ENCODE measurements around the gene PMIS2.
"Not testable (repeated sequence)": the region's sequence is repeated elsewhere in the genome, so short reads cannot be mapped to it uniquely, and the experiment has no call there.

The PMIS2 gene

DNA sequence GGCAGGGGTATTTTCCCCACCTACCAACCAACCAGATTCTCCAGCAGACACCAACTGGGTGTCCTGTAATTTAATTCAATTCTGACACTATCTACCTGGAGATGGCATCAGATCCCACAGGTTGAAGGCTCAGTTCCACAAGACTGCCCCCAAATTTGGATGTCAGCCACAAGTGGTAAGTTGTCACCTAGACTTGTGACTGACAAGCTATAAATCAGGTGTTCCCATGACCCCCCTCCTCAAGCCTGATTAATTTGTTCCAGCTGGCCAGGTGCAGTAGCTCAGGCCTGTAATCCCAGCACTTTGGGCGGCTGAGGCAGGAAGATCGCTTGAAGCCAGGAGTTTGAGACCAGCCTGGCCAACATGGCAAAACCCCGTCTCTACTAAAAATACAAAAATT is 16.0 kb downstream of the PMIS2 start:
- Histone ChIP-seq H3K9ac (ENCODE audit: low read depth, low read length) (no peak overlapping the region), H3K4me1 (ENCODE audit: insufficient read depth, low read length) (no peaks in the 10 kb centered on the region), H3K9me3 (ENCODE audit: insufficient read depth, low read depth, low read length) (no peaks in the 10 kb centered on the region), H3K27ac (ENCODE audit: low read length) (no peak overlapping the region), H3K36me3 (ENCODE audit: insufficient read depth, low read depth, low read length) (no peaks in the 10 kb centered on the region), H3K27me3 (ENCODE audit: insufficient read depth, low read length) (no peaks in the 10 kb centered on the region; the same call in 1 of the 2 replicates), H3K4me3 (ENCODE audit: low read length) (no peak overlapping the region)

DNA sequence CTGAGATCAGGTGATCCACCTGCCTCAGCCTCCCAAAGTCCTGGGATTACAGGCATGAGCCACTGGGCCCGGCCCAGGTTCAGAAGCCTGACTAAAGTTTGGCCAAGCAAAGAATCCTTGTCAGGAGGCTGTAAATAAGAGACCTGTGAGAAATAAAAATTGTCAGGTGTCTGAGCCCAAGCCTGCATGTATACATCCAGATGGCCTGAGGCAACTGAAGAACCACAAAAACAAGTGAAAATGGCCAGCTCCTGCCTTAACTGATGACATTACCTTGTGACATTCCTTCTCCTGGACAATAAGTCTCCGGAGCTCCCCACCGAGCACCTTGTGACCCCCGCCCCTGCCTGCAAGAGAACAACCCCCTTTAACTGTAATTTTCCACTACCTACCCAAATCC is 18.5 kb downstream of the PMIS2 start:
- H3K9me3 ChIP-seq (ENCODE audit: insufficient read depth, low read depth, low read length); H3K27me3 ChIP-seq (ENCODE audit: insufficient read depth, low read length); H3K4me1 ChIP-seq (ENCODE audit: insufficient read depth, low read length); H3K4me3 ChIP-seq (ENCODE audit: low read length); H3K27ac ChIP-seq (ENCODE audit: low read length); H3K9ac ChIP-seq (ENCODE audit: low read depth, low read length); H3K36me3 ChIP-seq (ENCODE audit: insufficient read depth, low read depth, low read length): not testable (repeated sequence)

DNA sequence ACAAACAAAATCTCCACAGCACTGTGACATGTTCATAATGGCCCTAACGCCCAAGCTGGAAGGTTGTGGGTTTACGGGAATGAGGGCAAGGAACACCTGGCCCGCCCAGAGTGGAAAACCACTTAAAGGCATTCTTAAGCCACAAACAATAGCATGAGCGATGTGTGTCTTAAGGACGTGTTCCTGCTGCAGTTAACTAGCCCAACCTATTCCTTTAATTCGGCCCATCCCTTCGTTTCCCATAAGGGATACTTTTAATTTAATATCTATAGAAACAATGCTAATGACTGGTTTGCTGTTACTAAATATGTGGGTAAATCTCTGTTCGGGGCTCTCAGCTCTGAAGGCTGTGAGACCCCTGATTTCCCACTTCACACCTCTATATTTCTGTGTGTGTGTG is 21.2 kb downstream of the PMIS2 start:
- H3K27ac ChIP-seq (ENCODE audit: low read length); H3K9me3 ChIP-seq (ENCODE audit: insufficient read depth, low read depth, low read length); H3K4me1 ChIP-seq (ENCODE audit: insufficient read depth, low read length); H3K4me3 ChIP-seq (ENCODE audit: low read length); H3K36me3 ChIP-seq (ENCODE audit: insufficient read depth, low read depth, low read length); H3K9ac ChIP-seq (ENCODE audit: low read depth, low read length); H3K27me3 ChIP-seq (ENCODE audit: insufficient read depth, low read length): not testable (repeated sequence)

DNA sequence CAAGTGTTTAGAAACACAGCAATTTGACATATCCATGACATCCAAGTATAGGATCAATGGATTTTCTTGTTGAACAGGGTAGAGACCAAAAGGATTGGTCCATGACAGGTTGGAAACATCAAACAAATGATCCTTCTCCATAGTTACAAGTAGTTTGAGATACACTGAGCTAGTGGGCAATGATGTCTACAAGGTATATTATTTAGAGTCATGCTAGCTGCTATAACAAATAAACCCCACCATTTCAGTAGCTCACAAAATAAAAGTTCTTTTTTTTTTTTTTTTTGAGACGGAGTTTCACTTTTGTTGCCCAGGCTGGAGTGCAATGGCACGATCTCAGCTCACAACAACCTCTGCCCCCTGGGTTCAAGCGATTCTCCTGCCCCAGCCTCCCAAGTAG is 21.7 kb downstream of the PMIS2 start:
- no peak overlapping the region for H3K27ac ChIP-seq (ENCODE audit: low read length)
- H3K9ac ChIP-seq (ENCODE audit: low read depth, low read length), result no peak overlapping the region
- 0 out of 2 replicates have a peak, but pooled peaks cover 3% of the 10 kb centered on the region for H3K4me1 ChIP-seq (ENCODE audit: insufficient read depth, low read length)
- no peak overlapping the region for H3K4me3 ChIP-seq (ENCODE audit: low read length)
- H3K27me3 ChIP-seq (ENCODE audit: insufficient read depth, low read length), result peaks cover 8% of the 10 kb centered on the region
- peaks cover 6% of the 10 kb centered on the region for H3K9me3 ChIP-seq (ENCODE audit: insufficient read depth, low read depth, low read length)
- H3K36me3 ChIP-seq (ENCODE audit: insufficient read depth, low read depth, low read length), result no peaks in the 10 kb centered on the region

DNA sequence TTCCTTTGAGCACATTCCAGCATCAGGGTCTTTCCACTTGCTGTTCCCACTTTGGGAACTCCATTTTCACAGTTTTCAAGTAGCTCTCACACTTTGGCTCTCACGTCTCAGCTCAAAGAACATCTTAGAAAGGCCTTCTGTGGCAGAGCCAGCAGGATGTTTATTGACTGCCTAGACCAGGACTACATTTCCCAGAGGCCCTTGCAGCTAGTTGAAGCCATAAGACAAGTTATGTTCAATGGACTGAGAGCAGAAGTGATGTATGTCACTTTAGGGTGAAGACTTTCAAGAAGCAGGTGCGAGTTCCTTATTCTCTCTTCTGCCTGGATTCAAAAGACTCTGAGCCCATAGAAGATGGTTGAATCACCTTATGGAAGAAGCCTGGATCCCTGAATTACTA is 22.3 kb downstream of the PMIS2 start:
- Histone ChIP-seq H3K9me3 (ENCODE audit: insufficient read depth, low read depth, low read length) (peaks cover 6% of the 10 kb centered on the region), H3K9ac (ENCODE audit: low read depth, low read length) (no peak overlapping the region), H3K4me3 (ENCODE audit: low read length) (no peak overlapping the region), H3K36me3 (ENCODE audit: insufficient read depth, low read depth, low read length) (no peaks in the 10 kb centered on the region), H3K27me3 (ENCODE audit: insufficient read depth, low read length) (peaks cover 8% of the 10 kb centered on the region), H3K27ac (ENCODE audit: low read length) (no peak overlapping the region), H3K4me1 (ENCODE audit: insufficient read depth, low read length) (0 out of 2 replicates have a peak, but pooled peaks cover 3% of the 10 kb centered on the region)

DNA sequence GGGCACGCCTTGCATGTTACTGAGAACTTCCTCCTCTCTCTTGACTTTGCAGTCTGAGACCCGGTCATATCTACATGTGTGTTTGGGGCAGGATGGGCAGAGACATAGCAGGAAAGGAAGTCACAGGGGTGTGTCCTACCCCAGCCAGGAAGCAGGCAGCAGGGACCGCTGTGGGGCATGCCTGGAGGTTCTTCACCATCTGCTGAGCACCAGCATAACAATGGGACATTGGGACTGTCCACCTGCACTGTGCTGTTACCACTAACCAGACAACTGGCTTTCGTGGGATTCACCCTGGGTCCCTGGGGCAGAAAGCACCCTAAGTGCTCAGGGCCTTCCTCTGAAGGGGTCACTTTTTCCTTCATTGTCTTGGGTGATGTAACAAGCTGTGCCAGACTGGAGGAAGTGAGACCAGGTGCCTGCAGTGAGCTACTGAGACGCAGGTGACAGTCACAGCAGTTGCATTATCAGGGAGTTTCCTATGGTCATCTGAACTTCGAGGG is 23.9 kb downstream of the PMIS2 start:
- no peak overlapping the region for H3K4me3 ChIP-seq (ENCODE audit: low read length)
- peaks cover 4% of the 10 kb centered on the region; the same call in 1 of the 2 replicates for H3K36me3 ChIP-seq (ENCODE audit: insufficient read depth, low read depth, low read length)
- peaks cover 8% of the 10 kb centered on the region for H3K27me3 ChIP-seq (ENCODE audit: insufficient read depth, low read length)
- no peak overlapping the region for H3K9ac ChIP-seq (ENCODE audit: low read depth, low read length)
- peaks cover 6% of the 10 kb centered on the region for H3K9me3 ChIP-seq (ENCODE audit: insufficient read depth, low read depth, low read length)
- no peak overlapping the region for H3K27ac ChIP-seq (ENCODE audit: low read length)
- H3K4me1 ChIP-seq (ENCODE audit: insufficient read depth, low read length), result 0 out of 2 replicates have a peak, but pooled peaks cover 3% of the 10 kb centered on the region

DNA sequence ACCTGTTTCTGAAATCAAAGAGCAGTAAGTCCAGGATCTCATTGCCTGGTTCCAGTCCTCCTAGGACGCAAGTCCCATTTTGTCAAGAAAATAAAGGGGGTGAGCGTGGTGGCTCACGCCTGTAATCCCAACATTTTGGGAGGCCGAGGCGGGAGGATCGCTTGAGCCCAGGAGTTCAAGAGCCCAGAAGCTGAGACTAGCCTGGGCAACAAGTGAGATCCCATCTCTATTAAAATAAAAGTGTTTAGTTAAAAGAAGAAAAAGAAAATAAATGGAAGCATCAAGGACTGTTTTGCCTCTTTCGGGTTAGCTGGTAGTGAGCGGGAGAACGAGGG is 26.2 kb downstream of the PMIS2 start:
- H3K4me3 ChIP-seq (ENCODE audit: low read length), result peak overlapping the region; percentile 84
- 0 out of 2 replicates have a peak, but pooled peaks cover 3% of the 10 kb centered on the region for H3K4me1 ChIP-seq (ENCODE audit: insufficient read depth, low read length)
- H3K9ac ChIP-seq (ENCODE audit: low read depth, low read length), result no peak overlapping the region; the same call in 1 of the 2 replicates
- H3K9me3 ChIP-seq (ENCODE audit: insufficient read depth, low read depth, low read length), result peaks cover 6% of the 10 kb centered on the region
- peaks cover 8% of the 10 kb centered on the region for H3K27me3 ChIP-seq (ENCODE audit: insufficient read depth, low read length)
- no peak overlapping the region for H3K27ac ChIP-seq (ENCODE audit: low read length)
- peaks cover 24% of the 10 kb centered on the region for H3K36me3 ChIP-seq (ENCODE audit: insufficient read depth, low read depth, low read length)

DNA sequence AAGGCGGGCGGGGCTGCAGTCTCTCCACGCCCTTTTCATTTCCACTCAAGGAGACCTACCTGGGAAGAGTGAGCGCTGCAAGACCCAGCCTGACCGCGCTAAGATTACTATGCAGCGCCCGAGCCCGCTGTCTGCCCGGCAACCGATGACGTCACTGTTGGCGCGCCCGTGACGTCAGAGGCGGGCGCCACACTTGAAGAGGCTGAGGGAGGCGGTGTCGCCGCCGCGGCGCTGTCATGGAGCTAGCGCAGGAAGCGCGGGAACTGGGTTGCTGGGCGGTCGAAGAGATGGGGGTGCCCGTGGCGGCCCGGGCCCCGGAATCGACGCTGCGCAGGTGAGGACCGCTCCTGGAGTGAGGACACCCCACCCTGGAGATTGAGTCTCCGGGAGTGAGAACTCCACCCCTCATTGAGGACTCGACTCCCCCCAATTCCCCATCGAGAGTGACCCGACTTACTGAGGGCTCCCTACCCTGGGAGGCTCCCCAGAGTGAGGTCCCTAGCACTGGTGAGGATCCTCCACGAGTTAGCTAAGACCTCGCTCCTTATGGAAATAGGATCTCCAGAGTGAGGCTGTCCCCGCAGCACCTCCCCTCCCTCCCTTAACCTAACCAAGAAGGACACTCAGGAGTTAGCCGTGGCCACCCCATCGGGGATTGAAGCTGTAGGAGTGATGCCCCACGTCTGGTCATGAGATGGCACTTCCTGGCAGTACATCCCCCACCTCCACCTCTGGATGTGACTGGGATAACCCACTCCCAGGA is 26.8 kb downstream of the PMIS2 start, which contains the start of gene HAUS5:
TSS of gene HAUS5 (plus strand) at position 177 of the 763 bp plus-strand sequence. CDS start at position 237, 60 bp downstream.
- Histone ChIP-seq H3K9ac (ENCODE audit: low read depth, low read length) (peak within 1 kb of the TSS; percentile 94), H3K27me3 (ENCODE audit: insufficient read depth, low read length) (peaks cover 8% of the 10 kb centered on the region), H3K36me3 (ENCODE audit: insufficient read depth, low read depth, low read length) (peaks cover 29% of the 10 kb centered on the region), H3K27ac (ENCODE audit: low read length) (no peak within 1 kb of the TSS), H3K9me3 (ENCODE audit: insufficient read depth, low read depth, low read length) (peaks cover 1% of the 10 kb centered on the region), H3K4me1 (ENCODE audit: insufficient read depth, low read length) (0 out of 2 replicates have a peak, but pooled peaks cover 3% of the 10 kb centered on the region), H3K4me3 (ENCODE audit: low read length) (peak within 1 kb of the TSS; percentile 84)

DNA sequence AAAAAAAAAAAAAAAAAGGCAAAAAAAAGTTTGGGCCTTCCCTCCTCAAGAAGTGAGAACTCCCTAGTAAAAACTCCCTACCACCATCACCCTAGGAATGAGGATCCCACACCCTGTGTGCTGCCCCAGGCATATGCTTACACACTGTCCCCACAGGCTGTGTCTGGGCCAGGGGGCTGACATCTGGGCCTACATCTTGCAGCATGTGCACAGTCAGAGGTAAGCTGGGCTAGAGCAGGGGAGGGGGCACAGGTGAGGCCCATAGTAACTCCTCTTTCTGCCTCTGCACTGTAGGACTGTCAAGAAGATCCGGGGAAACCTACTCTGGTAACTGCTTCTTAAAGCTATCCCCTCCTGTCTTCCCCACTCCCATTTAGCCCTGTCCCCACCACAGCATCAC is 27.6 kb downstream of the PMIS2 start:
- Histone ChIP-seq H3K9ac (ENCODE audit: low read depth, low read length) (no peak overlapping the region), H3K4me3 (ENCODE audit: low read length) (peak overlapping the region; percentile 84; the same call in 1 of the 2 replicates)

DNA sequence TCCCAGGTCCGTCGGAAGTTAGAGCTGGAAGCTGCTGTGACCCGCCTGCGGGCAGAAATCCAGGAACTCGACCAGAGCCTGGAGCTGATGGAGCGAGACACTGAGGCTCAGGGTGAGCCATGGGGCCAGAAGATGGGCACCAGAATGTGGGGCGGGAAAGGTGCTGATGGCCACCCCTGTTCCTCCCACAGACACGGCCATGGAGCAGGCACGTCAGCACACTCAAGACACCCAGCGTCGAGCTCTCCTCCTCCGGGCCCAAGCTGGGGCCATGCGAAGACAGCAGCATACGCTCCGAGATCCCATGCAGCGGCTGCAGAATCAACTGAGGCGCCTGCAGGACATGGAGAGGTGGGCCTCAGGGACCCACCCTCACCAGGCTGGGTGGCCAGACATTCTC is 29.1 kb downstream of the PMIS2 start:
- Histone ChIP-seq H3K4me3 (ENCODE audit: low read length) (no peak overlapping the region), H3K9me3 (ENCODE audit: insufficient read depth, low read depth, low read length) (no peaks in the 10 kb centered on the region), H3K36me3 (ENCODE audit: insufficient read depth, low read depth, low read length) (peaks cover 29% of the 10 kb centered on the region), H3K27me3 (ENCODE audit: insufficient read depth, low read length) (peaks cover 8% of the 10 kb centered on the region), H3K9ac (ENCODE audit: low read depth, low read length) (no peak overlapping the region), H3K4me1 (ENCODE audit: insufficient read depth, low read length) (0 out of 2 replicates have a peak, but pooled peaks cover 3% of the 10 kb centered on the region), H3K27ac (ENCODE audit: low read length) (no peak overlapping the region)

More for the DNA sequence above, 27.6 kb downstream of the PMIS2 start:
- Histone ChIP-seq H3K27me3 (ENCODE audit: insufficient read depth, low read length) (peaks cover 8% of the 10 kb centered on the region), H3K27ac (ENCODE audit: low read length) (no peak overlapping the region), H3K9me3 (ENCODE audit: insufficient read depth, low read depth, low read length) (no peaks in the 10 kb centered on the region), H3K36me3 (ENCODE audit: insufficient read depth, low read depth, low read length) (peaks cover 29% of the 10 kb centered on the region), H3K4me1 (ENCODE audit: insufficient read depth, low read length) (0 out of 2 replicates have a peak, but pooled peaks cover 3% of the 10 kb centered on the region)

DNA sequence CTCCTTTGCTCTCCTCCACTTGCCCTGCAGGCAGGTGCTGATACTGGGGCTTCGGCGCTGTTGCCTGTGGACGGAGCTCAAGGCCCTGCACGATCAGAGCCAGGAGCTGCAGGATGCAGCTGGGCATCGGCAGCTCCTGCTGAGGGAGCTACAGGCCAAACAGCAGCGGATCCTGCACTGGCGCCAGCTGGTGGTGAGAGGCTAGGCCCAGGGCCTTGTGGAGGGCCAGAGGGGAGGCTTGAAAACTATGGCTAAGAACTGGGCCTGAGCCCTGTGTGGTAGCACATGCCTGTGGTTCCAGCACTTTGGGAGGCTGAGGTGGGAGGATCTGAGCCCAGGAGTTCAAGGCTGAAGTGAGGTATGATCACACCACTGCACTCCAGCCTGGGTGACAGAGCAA is 32.9 kb downstream of the PMIS2 start:
- Histone ChIP-seq H3K9ac (ENCODE audit: low read depth, low read length) (no peak overlapping the region), H3K4me3 (ENCODE audit: low read length) (no peak overlapping the region), H3K27me3 (ENCODE audit: insufficient read depth, low read length) (no peaks in the 10 kb centered on the region), H3K36me3 (ENCODE audit: insufficient read depth, low read depth, low read length) (peaks cover 53% of the 10 kb centered on the region), H3K4me1 (ENCODE audit: insufficient read depth, low read length) (no peaks in the 10 kb centered on the region), H3K9me3 (ENCODE audit: insufficient read depth, low read depth, low read length) (no peaks in the 10 kb centered on the region), H3K27ac (ENCODE audit: low read length) (no peak overlapping the region)

DNA sequence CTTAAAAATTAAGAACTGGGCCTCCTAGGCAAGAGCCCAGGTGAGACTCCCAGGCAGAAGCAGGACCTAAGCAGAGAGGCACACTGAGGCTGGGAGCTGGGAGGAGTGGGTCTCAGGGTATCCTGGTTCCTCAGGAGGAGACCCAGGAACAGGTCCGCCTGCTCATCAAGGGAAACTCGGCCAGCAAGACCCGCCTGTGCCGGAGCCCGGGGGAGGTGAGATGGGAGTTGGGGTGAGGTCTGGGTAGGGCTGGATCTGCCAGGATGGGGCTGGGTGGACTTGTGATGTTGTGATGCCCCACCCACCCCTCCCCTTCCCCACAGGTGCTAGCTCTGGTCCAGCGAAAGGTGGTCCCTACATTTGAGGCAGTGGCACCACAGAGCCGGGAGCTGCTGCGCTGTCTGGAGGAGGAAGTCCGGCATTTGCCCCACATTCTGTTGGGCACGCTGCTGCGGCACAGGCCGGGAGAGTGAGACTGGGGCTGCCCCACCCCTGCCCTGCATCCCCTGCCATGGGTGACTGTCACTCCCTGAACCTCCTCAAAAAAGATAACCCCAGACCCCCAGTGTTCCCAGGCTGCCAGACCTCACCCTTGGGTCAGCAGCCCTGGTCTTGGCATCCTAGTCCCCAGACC is 33.4 kb downstream of the PMIS2 start:
- Histone ChIP-seq H3K4me3 (ENCODE audit: low read length) (no peak overlapping the region), H3K36me3 (ENCODE audit: insufficient read depth, low read depth, low read length) (peaks cover 53% of the 10 kb centered on the region), H3K9ac (ENCODE audit: low read depth, low read length) (no peak overlapping the region), H3K27me3 (ENCODE audit: insufficient read depth, low read length) (no peaks in the 10 kb centered on the region), H3K27ac (ENCODE audit: low read length) (no peak overlapping the region), H3K9me3 (ENCODE audit: insufficient read depth, low read depth, low read length) (no peaks in the 10 kb centered on the region), H3K4me1 (ENCODE audit: insufficient read depth, low read length) (no peaks in the 10 kb centered on the region)

Measured in iPS-20b (cell line).